Ishikawa (cell line): ENCODE measurements around the gene ATP2B1.
A peak's percentile ranks its signal among the peaks of the same experiment; 100 is the strongest.

ENCODE experiments used
- CEBPB ChIP-seq: IDR thresholded peaks from 2 replicates; pipeline ENCODE4 v1.6.1; 2012
- CREB1 ChIP-seq: IDR thresholded peaks from 2 replicates; pipeline ENCODE4 v1.6.1; 2012; ENCODE audit warnings: low read depth
- EGR1 ChIP-seq: IDR thresholded peaks from 2 replicates; pipeline ENCODE4 v1.6.1; 2012
- EP300 ChIP-seq: IDR thresholded peaks from 2 replicates; pipeline ENCODE4 v1.6.1; 2012; ENCODE audit warnings: borderline replicate concordance
- FOXM1 ChIP-seq: IDR thresholded peaks from 2 replicates; pipeline ENCODE4 v1.6.1; 2012; ENCODE audit warnings: low read depth, borderline replicate concordance
- NFIC ChIP-seq: IDR thresholded peaks from 2 replicates; pipeline ENCODE4 v1.6.1; 2012
- RAD21 ChIP-seq: IDR thresholded peaks from 2 replicates; pipeline ENCODE4 v1.6.1; 2012; ENCODE audit warnings: low read depth
- TAF1 ChIP-seq: IDR thresholded peaks from 2 replicates; pipeline ENCODE4 v1.6.1; 2012; ENCODE audit warnings: low read depth, mild to moderate bottlenecking
- TCF12 ChIP-seq: IDR thresholded peaks from 2 replicates; pipeline ENCODE4 v1.6.1; 2012; ENCODE audit warnings: low read depth
- TEAD4 ChIP-seq: IDR thresholded peaks from 2 replicates; pipeline ENCODE4 v1.6.1; 2012
- YY1 ChIP-seq: IDR thresholded peaks from 2 replicates; pipeline ENCODE4 v1.6.1; 2012; ENCODE audit warnings: low read depth
- ZBTB7A ChIP-seq: IDR thresholded peaks from 2 replicates; pipeline ENCODE4 v1.6.1; 2012; ENCODE audit warnings: low read depth
- TF ChIP-seq, protein P1 (sequence below): IDR thresholded peaks from 2 replicates; pipeline ENCODE4 v1.6.1; 2012; ENCODE audit warnings: low read depth, mild to moderate bottlenecking
- TF ChIP-seq, protein P2 (sequence below): IDR thresholded peaks from 2 replicates; pipeline ENCODE4 v1.6.1; 2012
- TF ChIP-seq, protein P3 (sequence below): IDR thresholded peaks from 2 replicates; pipeline ENCODE4 v1.6.1; 2012

ATP2B1 gene

DNA sequence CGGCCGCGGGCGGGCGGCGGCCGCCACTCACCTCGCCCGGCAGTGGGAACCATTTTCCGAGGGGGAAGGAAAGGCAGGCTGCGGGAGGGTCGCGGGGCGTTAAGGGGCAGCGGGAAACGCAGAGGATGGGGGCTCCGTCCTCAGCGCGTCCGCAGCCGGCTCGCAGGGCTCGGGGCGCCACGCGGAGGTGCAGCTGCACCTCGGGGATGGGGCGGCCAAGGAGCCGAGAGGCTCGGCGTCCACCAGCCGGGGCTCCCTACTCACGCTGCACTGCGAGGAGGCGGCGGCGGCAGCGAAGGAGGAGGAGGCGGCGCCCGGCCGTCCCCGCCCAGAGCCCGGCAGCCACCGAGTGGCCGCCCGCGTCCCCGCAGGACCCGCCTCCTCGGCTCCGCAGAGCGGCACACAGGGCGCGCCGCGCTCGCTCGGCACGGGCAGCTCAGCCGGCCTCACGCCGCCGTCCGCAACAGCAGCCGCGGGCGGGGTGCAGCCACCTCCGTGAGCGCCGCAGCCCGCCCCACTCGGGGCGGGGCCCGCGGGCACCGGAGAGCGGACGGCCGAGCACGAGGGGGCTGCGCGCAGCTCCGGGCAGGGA is at the start of gene ATP2B1:
Gene ATP2B1, minus strand, starts transcription at position 274 of the 592 bp plus-strand sequence. CDS start 52,952 bp downstream, outside the sequence.
- TF ChIP-seq FOXM1 (no peak), CREB1 (no peak), CEBPB (no peak), EGR1 (no peak), EP300 (no peak), RAD21 (no peak), TAF1 (peak; percentile 80), NFIC (no peak), TCF12 (no peak), YY1 (no peak), ZBTB7A (no peak), TEAD4 (no peak)
- TF ChIP-seq, protein P1, sequence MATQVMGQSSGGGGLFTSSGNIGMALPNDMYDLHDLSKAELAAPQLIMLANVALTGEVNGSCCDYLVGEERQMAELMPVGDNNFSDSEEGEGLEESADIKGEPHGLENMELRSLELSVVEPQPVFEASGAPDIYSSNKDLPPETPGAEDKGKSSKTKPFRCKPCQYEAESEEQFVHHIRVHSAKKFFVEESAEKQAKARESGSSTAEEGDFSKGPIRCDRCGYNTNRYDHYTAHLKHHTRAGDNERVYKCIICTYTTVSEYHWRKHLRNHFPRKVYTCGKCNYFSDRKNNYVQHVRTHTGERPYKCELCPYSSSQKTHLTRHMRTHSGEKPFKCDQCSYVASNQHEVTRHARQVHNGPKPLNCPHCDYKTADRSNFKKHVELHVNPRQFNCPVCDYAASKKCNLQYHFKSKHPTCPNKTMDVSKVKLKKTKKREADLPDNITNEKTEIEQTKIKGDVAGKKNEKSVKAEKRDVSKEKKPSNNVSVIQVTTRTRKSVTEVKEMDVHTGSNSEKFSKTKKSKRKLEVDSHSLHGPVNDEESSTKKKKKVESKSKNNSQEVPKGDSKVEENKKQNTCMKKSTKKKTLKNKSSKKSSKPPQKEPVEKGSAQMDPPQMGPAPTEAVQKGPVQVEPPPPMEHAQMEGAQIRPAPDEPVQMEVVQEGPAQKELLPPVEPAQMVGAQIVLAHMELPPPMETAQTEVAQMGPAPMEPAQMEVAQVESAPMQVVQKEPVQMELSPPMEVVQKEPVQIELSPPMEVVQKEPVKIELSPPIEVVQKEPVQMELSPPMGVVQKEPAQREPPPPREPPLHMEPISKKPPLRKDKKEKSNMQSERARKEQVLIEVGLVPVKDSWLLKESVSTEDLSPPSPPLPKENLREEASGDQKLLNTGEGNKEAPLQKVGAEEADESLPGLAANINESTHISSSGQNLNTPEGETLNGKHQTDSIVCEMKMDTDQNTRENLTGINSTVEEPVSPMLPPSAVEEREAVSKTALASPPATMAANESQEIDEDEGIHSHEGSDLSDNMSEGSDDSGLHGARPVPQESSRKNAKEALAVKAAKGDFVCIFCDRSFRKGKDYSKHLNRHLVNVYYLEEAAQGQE = no peak; the same call in 1 of the 2 replicates
- TF ChIP-seq, protein P2, sequence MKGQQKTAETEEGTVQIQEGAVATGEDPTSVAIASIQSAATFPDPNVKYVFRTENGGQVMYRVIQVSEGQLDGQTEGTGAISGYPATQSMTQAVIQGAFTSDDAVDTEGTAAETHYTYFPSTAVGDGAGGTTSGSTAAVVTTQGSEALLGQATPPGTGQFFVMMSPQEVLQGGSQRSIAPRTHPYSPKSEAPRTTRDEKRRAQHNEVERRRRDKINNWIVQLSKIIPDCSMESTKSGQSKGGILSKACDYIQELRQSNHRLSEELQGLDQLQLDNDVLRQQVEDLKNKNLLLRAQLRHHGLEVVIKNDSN = no peak
- TF ChIP-seq, protein P3, sequence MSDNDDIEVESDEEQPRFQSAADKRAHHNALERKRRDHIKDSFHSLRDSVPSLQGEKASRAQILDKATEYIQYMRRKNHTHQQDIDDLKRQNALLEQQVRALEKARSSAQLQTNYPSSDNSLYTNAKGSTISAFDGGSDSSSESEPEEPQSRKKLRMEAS = 0 out of 2 replicates have a peak, but pooled peaks have one; percentile 64

DNA sequence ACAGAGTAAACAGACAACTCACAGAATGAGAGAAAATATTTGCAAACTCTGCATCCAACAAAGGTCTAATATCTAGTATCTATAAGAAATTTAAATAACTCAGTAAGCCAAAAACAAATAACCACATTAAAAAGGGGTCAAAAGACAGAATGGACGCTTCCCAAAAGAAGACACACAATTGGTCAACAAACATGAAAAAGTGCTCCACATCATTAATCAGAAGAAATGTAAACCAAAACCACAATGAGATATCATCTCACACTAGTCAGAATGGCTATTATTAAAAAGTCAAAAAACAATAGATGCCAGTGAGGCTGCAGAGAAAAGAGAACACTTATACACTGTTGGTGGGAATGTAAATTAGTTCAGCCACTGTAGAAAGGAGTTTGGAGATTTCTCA is 49.3 kb upstream of the ATP2B1 start:
- 0 out of 2 replicates have a peak, but pooled peaks have one; percentile 17 for TF ChIP-seq TEAD4

DNA sequence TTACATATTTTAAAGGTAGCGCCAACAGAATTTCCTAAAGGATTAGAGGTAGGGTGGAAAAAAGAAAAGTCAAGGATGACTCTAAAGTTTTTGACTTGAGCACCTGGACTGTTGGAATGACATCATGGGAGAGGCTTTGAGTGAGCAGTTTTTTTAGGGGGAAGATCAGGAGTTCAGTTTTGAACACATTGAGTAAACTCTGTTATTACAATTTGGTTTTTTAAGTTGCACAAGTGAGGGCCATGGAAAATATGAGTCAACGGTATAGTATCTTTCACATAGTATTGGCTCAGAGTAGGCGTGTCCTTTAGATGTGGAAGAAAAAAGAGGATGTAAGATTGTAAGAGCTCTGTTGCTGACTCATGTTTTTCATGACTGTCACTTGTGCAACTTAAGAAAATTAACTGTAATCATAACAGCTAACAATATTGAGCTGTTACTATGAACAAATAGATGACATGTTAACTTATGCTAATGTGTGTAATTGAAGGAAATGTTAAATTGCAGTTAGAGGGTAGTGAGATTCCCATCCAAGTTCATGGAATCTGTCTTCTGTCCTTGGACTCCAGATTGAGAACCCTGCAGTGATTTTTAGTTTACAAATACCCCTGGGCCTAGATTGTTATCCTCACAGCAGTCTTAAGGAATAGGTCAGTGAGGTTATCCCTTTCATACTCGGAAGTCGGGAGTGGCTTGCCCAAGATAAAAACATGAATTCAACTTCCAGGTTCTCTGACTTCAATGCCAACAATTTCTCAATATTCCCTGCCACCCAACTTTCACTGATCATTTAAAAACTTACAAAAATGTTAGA is 48.2 kb upstream of the ATP2B1 start:
- no peak for TF ChIP-seq NFIC
- peak; percentile 78 for TF ChIP-seq CEBPB
- TF ChIP-seq, protein P2 = no peak

DNA sequence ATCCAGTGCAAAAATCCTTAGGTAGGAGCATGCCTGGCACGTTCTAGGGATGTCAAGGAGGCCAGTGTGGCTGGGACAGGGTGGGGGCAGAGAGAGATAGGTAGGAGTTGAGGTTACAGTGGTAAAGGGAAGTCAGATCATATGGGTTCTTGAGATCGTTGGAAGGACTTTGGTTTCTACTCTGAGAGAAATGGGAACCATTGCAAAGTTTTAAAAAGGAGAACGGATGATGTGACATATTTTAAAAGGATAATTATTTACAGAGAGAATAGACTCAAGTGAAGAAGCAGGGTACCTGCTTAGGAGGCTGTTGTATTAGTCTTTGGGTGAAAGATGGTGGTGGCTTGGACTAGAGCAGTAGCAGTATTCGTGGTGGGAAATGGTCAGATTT is 47.6 kb upstream of the ATP2B1 start:
- TF ChIP-seq, protein P3 = no peak
- TF ChIP-seq TEAD4 (no peak), EP300 (no peak), EGR1 (no peak)
- TF ChIP-seq, protein P1 = no peak

DNA sequence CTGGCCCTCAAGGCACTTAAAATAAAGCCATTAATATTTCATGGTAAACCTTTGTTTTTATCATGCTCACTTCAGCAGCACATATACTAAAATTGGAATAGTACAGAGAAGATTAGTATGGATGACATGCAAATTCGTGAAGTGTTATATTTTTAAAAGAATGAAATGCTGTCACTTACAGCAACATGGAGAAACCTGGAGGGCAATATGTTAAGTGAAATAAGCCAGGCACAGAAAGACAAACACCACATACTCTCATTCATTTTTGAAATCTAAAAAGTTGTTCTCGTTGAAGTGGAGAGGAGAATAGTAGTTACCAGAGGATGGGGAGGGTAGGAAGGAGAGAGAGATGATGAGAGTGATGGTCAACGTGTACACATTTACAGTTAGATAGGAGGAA is 45.4 kb upstream of the ATP2B1 start:
- TF ChIP-seq ZBTB7A (no peak), RAD21 (no peak), TCF12 (no peak), FOXM1 (no peak), CREB1 (no peak), TAF1 (no peak), EGR1 (no peak), NFIC (no peak), CEBPB (no peak), TEAD4 (no peak), EP300 (no peak), YY1 (no peak)
- TF ChIP-seq, protein P1 = no peak
- TF ChIP-seq, protein P3 = no peak
- TF ChIP-seq, protein P2 = no peak
